Ovary (tissue), 3 donors: ENCODE data around the gene FOXO6.

Source experiments
- CTCF ChIP-seq, 3 donors: fragments of 450-650 bp in 2 of 3; fragments of 200-600 bp in 1 of 3; IDR thresholded peaks; one replicate each; pipeline versions ENCODE4 v1.5.1 to v1.8.0; 2016 to 2022; ENCODE audit warnings: antibody characterized with exemption in 3 of 3, mild to moderate bottlenecking in 1 of 3
- EP300 ChIP-seq: sonication (generic); formaldehyde crosslinking; IDR thresholded peaks from one replicate; pipeline ENCODE4 v1.6.1; 2017; ENCODE audit warnings: antibody characterized with exemption
- POLR2A ChIP-seq: fragments of 450-650 bp; IDR thresholded peaks from one replicate; pipeline ENCODE4 v1.6.1; 2017; ENCODE audit warnings: antibody characterized with exemption, mild to moderate bottlenecking, moderate library complexity
- donor health status: DM: no; HTN: no; CAD: no.

DNA sequence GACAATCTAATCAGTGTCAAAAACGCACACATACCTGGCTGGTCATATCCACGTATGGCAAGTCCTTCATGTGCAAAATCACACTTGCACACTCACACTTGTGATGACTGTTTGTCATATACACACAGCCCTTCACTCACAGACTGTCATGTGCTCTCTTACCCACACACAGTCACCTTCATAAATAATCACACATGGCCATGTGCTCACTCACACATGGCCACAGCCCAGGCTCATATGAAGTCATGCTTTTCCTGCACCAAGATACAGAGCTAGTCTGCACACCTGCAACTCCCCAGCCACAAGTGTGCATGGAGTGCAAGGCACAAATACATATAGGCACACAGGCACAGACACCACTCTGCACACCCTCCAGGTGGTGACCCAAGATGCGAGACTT is 45.4 kb upstream of the FOXO6 start:
- TF ChIP-seq CTCF (IDR thresholded peaks at IDR 0.05) (no peak), POLR2A (no peak), EP300 (no peak)
